Suppressor macrophage treated with lipopolysaccharide for 4 hours (primary cell): Measurements from ENCODE around the gene UBAC1.
"Not testable (repeated sequence)": the region's sequence is repeated elsewhere in the genome, so short reads cannot be mapped to it uniquely, and the experiment has no call there.

ENCODE experiments used
- DNase-seq: peaks from one replicate; pipeline ENCODE4 v3.0.0-alpha.2; 2020

UBAC1 gene

DNA sequence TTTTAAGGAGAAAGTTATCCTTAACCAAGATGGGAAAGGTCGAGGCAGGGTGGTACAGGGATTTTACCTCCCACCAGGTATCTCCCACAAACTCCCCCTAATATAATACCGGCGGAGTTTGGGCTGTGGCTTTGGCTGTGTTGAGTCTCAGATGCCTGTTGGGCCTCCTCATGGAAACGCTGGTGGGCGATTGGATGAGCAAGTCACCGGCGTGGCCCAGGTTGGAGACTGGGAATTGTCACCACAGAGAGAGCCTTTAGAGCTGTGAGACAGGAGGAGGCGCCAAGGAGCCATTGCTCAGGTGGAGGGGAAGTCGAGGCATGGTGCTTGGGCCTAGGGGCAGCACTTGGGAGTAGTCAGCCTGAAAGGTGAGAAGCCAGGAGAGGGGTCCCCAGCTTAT is 50.4 kb downstream of the UBAC1 start:
- DNase-seq, result no peak

DNA sequence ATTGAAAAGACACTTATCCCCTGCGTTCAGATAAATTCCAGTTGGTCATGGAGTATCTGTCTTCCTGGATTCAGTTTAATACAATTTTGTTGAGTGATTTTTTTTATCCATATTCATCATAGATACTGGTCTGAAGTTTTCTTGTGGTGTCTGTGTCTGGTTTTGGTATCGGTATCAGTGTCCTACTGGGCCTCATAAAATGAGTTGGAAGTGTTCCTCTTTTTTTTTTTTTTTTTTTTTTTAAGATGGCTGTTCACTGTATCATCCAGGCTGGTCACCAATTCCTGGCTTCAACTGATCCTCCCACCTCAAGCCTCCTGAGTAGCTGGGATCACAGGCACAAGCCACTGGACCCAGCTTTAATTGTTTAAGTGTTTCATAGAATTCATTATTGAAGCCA is 51.0 kb downstream of the UBAC1 start:
- DNase-seq, result peak; percentile 65

DNA sequence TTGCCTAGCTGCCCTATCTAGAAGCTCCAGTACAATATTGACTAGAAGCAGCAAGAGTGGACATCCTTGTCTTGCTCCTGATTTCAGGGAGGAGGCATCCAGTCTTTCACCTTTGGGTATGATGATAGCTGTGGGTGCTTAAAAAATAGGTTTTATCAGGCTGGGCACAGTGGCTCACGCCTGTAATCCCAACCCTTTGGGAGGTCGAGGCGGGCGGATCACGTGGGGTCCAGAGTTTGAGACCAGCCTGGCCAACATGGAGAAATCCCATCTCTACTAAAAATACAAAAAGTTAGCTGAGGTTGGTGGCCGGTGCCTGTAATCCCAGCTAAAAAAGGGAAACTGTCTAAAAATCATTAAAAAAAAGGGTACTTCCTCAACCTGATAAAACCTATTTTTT is 51.8 kb downstream of the UBAC1 start:
- DNase-seq, result no peak

DNA sequence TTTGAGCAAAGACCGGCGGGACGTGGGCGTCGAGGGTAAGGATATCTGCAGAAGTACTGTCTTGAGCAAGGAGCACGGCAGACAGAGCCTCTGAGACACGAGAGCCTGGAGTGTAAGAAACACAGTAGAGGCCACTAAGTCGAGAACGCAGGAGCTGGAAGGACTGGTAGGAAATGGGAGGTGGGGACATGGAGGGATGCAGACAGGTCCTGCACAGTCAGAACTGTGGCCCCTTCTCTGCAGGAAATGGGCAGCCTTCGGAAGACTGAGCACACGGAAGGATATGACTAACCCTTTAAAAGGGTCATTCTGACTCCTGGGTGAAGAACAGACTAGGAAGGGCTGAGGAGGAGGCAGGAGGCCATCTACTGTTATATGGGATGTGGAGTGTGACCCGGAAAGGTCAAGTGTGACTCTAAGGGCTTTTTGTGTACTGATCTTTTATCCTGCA is 52.4 kb downstream of the UBAC1 start:
- DNase-seq, result peak; percentile 62

DNA sequence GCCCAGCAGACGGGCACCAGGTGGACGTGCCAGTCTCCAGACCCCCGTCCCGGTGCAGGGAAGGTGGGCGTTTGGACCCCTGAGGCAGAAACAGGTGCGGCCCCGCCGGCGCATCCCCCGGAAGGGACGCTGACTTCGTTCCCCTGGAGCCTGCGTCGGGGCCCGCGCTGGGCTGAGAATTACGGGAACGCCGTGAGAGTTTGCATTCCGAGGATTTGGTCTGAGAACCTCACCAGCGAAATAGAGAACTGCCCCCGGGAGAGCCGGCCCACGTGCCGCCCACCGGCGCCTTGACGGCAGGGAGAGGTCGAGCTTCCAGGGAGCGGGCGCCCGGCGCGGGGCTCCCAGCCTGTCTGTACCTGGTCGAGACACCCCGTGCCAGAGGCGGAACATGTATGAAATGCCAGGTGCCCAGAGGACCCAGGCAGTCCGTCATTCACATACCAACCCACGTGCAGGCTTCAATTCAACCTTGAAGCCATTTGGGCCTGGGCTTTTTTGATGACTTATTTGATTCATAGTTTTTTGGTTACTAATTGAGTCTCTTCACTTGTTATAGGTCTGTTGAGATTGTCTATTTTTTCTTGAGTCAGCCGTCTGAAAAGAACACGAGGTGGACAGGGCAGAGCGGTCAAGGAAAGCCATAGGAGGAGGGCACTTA is 53.0 kb downstream of the UBAC1 start:
- DNase-seq, result no peak

DNA sequence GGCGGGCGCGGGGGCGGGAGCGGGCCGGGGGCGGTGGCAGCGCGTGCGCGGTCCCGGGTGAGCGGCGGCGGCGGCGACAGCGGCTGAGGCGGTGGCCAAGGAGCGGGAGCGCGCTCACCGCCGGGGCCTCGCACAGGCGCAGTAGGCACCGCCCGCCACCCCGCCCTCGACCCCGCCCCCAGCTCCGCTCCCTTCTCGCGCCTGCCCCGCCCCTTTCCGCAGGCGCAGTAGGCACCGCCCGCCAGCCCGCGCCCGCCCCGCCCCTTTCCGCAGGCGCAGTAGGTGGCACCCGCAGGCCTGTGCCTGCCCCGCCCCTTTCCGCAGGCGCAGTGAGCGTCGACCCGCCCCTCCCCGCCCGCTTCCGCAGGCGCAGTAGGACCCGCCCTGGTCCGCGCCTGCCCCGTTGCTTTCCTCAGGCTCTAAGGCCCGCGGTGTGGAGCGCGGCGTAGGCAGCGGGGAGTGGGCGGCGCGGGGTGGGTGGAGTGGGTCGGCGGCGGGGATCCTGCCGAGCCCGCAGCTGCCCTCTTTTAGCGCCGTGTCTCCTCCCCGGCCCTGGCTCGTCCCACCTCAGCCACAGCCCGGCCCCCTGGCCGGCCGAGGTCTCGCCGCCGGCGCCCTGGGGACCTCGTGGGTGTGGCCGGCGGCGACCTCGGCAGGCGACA is 53.6 kb downstream of the UBAC1 start, which contains the start of gene CAMSAP1:
Gene CAMSAP1 (minus strand): TSS at position 116 of the 662 bp plus-strand sequence. CDS start 387 bp downstream, outside the sequence.
- DNase-seq, result peak; percentile 98

DNA sequence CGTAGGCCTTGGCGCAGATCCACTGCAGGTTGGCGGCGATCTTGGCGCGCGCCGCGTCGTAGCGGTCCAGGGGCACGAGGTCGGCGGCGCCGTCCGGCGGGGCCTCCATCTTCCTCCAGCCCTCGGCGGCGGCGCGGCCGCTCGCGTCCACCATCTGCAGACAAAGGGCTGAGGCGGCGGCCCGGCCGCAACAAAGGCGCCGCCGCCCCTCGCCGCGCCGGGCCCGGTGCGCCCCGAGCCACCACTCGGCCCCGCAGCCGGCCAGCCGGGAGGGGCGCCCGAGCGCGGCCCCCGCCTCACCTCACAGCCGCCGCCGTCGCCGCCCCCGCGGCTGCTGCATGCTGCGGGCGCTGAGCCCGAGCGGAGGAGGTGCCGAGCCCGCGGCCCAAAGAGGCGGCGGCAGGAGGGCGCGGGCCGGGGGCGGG is 54.2 kb downstream of the UBAC1 start:
- DNase-seq, result peak; percentile 41

DNA sequence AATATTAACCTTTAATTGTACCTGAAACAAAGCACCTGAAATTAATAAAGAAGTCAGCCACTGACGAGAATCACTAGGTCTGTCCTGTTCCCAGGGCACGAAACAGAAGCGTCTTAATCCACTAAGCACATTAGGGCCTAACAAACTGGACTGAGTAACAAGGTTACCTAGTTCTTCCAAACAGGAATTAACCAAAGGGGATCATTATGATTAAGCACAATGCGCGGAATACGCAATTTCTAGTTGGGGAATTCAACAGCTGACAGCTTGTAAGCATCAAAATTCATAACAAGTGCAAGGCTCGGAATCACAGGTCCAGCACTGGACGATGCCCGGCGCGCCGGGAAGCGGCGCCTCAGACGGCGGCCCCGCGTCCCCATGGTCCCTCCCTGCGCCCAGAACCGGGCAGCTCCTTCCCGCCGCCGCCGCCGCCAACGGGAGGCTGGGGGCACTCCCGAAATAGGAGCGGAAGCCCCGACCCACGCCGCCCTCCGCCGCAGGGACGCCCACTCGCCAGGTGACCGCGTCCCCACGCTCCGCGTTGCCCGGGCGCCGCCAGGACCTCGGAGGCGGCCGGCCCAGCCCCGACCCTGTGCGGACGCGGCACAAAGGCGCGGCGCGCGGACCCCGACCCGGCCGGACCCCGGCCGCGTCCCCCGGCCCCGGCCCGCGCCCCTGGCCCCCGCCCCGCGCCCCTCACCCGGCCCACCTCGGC is 54.7 kb downstream of the UBAC1 start:
- DNase-seq, result peak; percentile 74

DNA sequence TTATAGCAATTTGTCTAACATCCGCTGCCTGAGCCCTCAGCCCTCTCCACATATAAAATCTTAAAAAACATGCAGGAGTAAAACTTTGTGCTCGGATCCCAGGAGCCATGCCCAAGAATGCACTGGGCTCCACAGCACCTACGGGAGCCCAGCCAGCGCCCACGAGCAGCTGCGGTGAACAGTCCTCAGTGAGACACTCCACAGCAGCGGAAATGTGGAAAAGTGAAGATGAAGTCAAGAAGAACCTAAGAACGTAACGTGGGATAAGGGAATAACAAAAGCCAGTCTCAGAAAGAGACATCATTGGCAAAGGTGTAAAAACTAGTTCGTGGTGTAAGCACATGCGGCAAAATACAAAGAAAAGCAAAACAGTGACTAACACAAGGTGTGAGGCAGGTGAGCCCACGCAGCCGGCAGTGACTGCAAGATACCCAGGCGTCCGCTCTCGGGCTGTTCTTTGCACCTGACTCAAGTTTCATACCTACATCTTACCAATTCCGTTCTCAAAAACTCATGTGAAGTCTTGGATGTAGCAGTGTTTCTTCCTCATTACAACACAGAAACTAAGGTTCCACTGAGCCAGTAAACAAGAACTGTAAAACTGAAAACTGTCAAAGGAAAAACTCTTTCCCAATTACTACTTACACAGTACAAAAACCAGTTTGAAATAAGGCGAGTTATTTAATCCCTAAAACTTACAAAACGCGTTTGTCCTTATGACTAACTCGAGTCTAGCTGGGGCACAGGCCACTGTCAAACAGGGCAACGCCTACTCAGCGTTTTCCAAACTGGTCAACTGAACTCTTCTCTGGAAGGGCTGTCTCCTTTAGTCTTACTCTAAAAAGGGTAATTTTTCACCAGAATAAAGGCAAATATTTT is 55.6 kb downstream of the UBAC1 start:
- DNase-seq, result peak; percentile 87

DNA sequence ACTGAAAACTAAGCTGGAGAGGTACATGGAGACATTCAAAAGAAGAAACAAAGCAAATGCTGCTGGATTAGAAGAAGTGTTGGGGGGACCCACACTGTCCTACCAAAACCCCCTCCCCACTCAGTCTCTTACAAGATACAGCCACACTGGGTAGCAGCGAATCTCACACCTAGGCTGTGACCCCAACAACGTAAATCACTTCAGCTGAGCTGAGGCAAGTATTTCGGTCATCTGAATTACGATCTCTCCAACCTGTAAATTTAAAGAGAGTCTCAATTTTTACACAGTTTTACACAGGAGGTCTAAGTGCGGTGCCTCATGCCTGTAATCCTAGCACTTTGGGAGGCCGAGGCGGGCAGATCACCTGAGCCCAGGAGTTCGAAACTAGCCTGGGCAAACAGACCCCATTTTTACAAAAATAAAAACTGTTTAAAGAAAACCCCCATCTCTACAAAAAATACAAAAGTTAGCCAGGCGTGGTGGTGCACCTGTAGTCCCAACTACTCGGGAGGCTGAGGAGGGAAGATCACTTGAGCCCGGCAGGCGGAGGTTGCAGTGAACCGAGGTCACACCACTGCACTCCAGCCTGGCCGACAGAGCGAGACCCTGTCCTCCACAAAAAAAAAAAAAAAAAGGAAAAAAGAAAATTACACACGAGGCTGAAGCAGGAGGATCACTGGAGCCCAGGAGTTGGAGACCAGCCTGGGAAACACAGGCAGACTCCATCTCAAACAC is 57.2 kb downstream of the UBAC1 start:
- DNase-seq, result no peak

DNA sequence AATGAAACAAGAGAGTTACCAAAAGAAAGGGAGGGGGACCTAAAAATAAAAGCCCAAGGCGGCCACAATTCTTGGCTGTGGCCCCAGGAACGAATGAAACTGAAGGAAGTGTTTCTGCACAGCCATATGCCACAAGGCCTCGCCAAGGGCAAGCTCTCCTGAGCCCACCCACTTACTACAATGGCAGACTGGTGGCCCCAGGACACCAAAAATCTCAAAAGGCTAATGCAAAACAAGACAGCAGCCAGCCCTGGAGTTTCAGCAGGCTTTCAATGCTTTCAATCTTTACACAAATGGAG is 57.9 kb downstream of the UBAC1 start:
- no peak for DNase-seq

DNA sequence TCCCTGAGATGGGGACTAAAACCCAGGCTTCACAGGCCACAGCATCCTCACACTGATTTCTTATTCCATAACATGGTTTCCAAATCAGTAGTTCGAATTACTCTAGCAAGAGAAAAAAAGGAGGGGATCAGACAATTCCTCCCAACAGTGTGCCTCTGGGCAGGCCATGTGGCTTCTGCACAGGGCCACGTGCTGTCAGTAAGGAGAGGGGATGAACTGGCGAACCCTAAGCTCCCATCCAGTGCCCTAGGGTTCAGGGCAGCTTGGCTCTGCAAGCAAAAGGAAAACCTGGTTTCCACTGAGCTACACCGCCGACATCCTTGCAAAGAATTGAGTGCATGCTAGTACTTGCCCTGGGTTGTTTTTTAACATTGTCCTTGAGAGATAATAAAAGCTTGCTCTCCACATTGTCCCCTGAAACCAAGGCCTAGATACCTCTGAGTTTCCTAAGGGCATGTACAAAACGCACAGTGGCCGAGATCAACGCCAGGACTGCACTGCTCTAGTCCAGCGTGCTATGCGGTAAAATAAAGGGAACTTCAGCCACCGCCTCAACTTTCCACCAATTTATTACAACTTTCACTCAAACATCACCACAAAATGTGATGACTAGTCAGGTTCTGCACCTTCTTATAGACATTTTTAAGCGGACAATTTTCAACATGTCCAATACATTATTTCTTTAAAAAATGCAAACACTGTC is 58.4 kb downstream of the UBAC1 start:
- no peak for DNase-seq

DNA sequence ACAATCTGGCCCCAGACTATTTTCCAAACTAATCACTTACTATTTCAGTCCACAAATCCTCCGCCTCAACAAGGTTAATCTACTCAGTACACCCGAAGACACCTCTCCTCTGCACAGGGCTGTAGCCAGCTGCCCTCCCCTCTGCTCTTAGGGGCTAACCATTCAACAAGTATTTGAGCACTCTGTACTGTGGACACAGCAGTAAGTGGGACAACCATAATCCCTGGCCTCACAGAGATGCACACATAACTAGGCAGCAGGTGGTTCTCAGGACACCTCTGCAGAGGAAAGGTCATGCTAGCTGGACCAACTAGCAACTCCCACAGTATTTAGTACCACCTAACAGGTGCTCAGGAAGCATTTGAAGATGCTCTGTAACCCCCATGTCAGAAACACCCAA is 59.3 kb downstream of the UBAC1 start:
- no peak for DNase-seq

DNA sequence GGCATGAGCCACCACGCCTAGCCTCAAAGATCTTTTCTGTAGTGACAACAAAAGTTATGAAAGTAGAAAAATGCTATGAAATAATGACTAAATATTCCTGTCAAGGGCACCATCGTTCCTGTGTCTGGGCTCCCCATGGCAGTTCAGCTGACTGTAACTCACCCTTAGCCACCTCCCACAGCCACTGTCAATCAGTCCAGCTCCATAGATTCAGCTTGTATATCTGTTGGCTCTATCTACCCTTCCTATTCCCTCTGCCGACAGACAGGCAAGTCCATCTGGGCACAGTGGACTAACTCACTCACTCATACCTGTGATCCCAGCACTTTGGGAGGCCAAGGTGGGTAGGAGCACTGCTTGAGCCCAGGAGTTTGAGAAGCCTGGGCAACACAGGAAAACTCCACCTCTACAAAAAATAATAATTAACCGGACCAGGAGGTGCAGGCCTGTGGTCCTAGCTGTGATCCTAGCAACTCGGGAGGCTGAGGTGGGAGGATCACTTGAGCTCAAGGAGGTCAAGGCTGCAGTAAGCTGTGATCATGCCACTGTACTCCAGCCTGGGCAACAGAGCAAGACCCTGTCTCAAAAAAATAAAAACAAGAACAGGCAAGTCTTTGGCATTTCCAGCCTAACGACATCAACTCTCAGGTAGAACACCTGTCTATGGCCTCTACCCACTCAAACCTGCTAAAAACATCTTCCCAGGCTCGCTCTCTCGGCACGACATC is 60.0 kb downstream of the UBAC1 start:
- DNase-seq, result peak; percentile 46

DNA sequence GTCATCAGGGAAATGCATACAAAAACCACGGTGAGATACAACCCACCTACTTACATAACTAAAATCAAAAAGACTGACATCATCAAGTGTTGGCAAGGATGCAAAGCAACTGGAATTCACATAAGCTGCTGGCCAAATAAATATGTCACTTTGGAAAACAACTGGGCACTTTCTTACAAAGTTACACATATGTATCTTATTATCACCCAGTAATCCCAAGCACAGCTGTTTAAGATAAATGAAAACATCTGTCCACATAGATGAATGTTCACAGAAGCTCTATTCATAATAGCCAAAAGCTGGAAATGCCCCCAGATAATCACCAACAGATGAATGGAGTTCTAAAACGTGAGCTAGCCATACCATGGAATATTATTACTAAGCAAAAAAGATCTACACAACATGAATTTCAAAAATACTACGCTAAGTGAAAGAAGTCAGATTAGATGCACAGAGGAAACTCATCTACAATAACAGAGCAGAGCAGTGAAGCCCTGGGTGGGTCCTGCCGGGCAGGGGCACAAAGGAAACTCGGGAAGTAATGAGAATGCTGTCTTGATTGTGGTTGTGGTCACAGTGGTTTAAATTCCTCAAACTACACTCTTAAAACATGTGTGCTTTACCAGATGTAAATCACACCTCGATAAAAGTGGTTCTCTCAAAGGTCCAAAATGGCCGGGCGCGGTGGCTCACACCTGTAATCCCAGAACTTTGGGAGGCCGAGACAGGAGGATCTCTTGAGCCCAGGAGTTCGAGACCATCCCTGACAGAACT is 62.4 kb downstream of the UBAC1 start:
- DNase-seq, result no peak

DNA sequence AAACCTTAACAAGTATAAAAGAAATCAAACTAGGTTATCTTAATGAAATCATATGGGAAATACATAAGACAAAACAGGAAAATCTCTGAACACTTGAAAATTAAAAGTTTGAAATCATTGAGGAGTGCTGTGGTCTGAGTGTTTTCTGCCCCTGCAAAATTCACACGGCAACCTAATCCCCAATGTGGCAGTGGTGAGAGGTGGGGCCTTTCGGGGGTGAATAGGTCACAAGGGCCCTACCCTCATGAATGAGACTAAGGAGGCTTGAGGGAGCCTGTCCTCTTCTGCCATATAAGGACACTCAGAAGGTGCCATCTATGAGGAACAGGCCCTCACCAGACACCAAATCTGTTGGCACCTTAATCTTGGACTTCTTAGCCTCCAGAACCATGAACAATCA is 64.5 kb downstream of the UBAC1 start:
- no peak for DNase-seq

DNA sequence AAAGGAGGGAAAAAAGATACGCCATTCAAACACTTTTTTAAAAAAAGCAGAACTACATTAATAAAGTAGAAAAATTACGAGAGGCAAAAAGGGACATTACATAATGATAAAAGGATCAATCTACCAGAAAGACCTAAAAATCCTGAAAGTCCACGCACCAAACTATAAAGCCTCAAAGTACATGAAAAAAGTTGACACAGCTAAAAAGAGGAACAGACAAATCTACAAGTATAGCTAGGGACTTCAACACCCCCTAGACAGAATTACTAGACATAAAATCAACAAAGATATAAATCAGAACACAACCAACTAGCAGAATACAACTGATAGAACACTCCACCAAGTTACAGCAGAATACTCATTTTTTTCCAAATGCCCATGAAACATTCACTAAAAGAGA is 65.0 kb downstream of the UBAC1 start:
- no peak for DNase-seq

DNA sequence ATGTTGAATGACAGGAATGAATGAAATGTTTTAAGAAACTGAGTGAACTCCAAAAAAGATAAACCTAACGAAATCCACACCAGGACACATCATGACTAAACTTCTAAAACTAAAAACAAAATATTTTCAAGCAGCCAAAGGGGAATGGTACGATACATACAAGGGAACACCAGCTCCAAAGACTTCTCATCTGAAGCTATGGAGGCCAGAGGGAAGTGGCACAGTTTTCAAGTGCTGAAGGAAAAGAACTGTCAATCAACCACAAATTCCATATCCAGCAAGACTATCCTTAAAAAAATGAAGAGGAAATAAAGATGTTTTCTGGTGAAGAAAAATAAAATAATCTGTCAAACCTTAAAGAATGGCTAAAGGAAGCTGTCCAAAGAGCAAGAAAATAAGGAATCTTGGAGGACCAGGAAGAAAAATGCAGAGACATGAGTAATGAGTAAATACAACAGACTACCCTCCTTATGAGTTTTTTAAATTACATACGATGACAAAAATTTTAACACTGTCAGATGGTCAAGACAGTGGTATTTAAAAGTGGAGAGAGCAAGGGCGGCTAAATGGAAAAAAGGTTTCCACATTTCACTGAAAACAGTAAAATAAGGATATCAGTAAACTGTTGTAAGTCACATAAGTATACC is 65.8 kb downstream of the UBAC1 start:
- no peak for DNase-seq

DNA sequence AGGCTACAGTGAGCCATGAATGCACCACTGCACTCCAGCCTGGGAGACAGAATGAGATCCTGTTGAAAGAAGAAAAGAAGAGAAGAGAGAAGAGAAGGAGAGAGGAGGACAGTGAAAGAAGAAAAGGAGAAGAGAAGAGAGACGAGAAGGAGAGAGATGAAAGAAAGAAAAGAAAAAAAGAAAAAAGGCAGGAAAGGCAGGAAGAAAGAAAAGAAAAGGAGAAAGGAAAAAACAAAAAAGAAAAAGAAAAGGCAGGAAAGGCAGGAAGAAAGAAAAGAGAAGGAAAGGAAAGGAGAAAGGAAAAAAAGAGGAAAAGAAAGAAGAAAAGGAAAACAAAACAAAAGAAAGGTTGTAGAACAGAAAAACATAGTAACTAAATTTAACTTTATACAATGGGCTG is 68.1 kb downstream of the UBAC1 start:
- DNase-seq, result no peak

DNA sequence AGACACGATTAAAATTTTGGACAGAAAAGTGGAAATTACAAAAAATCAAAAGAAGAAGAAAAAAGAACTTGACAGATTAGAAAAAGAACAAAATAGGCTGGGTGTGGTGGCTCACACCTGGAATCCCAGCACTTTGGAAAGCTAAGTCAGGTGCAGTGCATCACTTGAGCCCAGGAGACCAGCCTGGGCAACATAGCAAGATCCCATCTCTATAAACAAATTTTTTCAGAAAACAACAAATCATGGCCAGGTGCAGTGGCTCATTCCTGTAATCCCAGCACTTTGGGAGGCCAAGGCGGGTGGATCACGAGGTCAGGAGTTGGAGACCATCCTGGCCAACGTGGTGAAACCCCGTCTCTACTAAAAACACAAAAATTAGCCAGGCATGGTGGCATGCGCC is 68.8 kb downstream of the UBAC1 start:
- not testable (repeated sequence) for DNase-seq
